ENCODE data around the gene ICE1.
"Not testable (repeated sequence)": the region's sequence is repeated elsewhere in the genome, so short reads cannot be mapped to it uniquely, and the experiment has no call there.

ICE1 gene

DNA sequence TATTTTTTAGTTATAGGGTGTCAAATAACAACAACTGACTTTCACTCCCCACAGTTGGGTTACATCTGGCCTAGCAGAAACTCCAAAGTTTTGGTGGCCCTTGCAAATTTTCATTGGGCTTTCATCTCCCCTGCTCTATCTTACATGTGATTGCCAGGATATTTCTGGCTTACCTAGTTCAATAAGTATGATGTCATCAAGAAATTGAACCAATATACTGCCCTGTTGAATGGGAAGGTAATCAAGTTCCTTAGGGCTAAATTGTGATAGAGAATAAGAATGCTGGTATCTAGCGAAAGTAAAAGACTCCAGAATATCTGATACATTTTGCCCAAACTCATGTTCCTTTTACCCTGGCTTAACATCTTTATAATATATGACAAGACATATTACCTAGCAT, 17.0 kb upstream of the ICE1 start:
- DNase-seq, result no peak

GRCh38 chr5:5407924-5408323, 14.6 kb upstream of the ICE1 start:
- DNase-seq, result no peak

DNA sequence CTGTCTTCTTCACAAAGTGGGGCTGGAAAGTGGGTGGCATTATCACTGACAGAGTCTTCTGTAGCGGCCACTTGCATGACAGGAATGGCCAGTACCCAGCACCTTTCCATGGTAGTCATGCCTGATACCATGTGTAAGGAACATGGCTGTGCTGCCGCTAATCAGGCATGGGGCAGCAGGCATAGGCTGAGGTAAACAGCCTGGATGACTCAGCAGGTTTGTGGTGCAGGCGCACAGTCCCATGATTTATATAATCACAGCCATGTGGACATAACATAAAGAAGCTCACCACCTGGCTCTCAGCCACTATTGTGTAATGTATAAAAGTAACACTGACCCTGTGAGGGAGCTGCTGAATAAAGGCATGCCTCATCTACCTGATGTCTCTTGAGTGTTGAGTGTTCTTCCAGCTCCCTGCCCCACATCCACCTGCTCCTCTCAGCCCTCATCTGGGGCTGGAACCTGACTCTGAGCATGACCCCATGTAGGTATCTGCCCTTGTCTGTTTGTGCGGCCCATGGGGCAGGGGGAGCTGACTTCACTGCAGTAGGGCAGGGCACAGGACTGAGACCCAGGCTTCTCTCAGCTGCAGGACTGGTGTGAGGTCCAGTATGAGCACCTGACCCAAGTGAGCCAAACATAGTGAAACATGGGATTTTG, 13.2 kb upstream of the ICE1 start:
- no peak for DNase-seq

GRCh38 chr5:5413856-5414255, 8.6 kb upstream of the ICE1 start:
- not testable (repeated sequence) for DNase-seq

DNA sequence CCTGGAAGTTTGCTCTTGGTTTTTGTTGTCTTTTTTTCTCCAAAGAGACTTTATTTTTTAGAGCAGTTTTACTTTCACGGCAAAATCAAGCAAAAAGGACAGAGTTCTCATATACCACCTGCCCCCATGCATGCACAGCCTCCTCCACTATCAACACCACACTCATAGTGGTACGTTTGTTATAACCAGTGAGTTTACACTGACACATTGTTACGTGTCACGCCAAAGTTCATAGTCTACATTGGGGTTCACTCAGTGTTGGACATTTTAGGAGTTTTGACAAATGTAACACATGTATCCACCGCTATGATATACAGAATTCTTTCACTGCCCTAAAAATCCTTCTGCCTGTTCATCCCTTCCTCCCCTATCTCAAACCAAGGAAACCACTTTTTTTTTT, 7.5 kb upstream of the ICE1 start:
- no peak for DNase-seq

GRCh38 chr5:5416733-5417132, 5.7 kb upstream of the ICE1 start:
- no peak for DNase-seq

GRCh38 chr5:5418006-5418405, 4.5 kb upstream of the ICE1 start:
- no peak for DNase-seq

GRCh38 chr5:5418764-5419163, 3.7 kb upstream of the ICE1 start:
- peak; percentile 52 for DNase-seq

GRCh38 chr5:5419291-5420210, 2.9 kb upstream of the ICE1 start:
- DNase-seq, result peak; percentile 74

DNA sequence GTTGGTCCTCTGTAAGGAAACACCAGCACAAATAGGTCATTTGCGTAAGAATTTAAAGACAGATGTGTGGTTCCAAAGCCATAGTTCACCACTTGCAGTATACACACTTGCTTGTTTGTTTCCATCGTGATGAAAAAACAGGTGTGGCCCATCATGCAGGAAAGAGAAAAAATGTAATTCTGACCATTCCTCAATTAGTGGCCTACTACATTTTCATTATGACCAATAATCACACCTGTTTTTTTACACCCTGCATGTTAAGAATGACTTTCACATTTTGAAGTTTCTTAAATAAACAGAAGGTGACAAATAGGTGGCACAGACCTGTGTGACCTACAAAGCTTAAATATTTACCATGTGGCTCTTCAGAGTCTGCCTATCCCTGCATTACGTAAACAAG, 2.2 kb upstream of the ICE1 start:
- no peak for DNase-seq

DNA sequence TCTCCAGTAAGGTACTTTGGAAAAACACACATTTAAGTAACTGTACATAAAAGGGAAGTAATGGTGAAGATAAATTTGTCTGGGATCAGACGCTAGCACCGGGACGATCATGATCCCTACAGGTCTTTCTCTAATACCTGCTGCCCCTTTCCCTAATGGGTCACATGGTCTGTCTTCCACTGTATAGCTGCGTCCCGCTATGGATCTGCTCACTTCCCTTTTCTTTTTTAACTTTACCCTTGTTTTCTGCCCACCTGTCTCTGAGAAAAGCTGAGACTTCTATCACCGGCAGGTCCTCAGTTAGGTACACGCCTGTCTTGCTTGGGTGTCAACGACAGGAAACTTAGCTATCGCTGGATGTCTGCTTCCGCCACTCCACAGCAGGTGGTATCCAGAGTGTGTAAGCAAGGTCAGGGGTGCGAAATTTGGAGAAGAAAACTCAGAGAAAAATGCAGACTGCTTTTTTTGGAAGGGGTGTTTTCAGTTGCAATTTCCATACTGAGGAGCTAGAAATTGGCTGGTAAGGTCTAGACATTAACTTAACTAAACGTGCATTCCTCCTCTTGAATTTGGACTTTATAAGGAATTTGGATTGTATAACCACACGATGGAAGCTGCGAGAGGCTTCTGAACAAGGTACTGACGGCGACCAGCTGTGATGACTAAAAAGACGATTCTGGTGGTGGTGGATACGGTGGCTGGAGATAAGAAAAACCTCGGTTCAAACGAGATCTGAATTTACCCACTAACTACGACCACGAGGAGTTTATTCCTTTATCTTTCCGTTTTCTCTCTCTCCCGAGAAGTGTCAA, 1.1 kb upstream of the ICE1 start:
- no peak for DNase-seq

DNA sequence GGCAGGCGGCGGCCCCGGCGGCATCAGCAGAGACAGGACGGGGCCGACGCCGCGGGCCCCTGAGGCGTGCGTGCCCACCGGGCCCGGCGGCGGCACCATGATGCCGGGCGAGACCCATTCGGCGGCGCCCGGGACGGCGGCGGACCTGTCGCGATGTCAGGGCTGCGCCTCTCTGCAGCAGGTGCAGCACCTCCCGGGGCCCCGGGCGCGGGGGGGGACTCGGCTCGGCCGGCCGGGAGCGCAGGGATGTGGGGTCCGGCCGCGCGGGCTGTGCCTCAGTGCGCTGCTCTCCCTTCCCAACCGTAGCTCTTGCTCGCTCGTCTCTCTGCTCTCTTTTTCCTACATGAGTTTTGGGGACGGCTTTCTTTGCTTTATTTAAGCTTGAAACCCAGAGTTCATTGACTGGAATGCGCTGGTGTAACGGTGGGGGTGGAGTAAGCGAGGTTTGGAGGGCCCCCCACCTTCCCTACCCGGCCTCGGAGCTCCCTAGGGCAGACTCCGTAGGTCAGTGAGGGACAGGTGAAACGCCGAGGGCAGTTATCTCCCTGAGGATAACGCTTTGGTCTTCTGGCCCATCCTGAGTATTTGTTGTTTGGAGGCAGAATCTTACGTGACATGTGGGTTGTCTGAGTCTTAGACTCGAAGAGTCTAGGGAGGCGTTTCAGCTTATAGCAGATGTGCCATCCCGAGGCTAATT, 490 bp downstream of the ICE1 start:
- no peak for DNase-seq

- no peak for DNase-seq
These were observed 1.1 kb downstream of the ICE1 start for GRCh38 chr5:5423586-5423985.

- no peak for DNase-seq
These were observed 2.3 kb downstream of the ICE1 start for GRCh38 chr5:5424736-5425135.

GRCh38 chr5:5430136-5430535, 7.7 kb downstream of the ICE1 start:
- DNase-seq, result no peak

DNA sequence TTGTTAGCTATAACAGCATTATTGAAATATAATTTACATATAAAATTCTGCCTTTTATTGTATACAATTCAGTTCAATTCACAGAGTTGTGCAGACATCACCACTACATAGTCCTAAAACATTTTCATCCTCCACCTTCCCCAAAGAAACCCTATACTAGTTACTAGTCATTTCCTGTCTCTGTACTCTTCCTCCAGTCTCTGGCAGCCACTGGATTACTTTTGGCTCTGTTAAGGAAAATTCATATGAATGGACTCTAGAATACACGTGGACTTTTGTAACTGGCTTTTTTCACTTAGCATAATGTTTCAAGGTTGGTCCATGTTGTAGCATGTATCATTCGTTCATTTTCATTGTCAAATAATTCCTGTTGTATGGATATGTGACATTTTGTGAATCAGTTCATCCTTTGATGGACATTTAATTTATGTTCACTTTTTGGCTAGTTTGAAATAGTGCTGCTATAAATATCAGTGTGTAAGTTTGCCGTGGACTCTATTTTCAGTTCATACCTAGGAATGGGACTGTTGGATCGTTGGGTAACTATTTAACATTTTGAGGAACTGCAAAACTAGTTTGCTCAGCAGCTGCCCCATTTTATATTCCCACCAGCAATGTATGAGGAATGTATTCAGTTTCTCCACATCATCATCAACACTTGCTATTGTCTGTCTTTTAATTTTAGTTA, 9.7 kb downstream of the ICE1 start:
- no peak for DNase-seq

- no peak for DNase-seq
These were observed 13.8 kb downstream of the ICE1 start for GRCh38 chr5:5436203-5436760.

DNA sequence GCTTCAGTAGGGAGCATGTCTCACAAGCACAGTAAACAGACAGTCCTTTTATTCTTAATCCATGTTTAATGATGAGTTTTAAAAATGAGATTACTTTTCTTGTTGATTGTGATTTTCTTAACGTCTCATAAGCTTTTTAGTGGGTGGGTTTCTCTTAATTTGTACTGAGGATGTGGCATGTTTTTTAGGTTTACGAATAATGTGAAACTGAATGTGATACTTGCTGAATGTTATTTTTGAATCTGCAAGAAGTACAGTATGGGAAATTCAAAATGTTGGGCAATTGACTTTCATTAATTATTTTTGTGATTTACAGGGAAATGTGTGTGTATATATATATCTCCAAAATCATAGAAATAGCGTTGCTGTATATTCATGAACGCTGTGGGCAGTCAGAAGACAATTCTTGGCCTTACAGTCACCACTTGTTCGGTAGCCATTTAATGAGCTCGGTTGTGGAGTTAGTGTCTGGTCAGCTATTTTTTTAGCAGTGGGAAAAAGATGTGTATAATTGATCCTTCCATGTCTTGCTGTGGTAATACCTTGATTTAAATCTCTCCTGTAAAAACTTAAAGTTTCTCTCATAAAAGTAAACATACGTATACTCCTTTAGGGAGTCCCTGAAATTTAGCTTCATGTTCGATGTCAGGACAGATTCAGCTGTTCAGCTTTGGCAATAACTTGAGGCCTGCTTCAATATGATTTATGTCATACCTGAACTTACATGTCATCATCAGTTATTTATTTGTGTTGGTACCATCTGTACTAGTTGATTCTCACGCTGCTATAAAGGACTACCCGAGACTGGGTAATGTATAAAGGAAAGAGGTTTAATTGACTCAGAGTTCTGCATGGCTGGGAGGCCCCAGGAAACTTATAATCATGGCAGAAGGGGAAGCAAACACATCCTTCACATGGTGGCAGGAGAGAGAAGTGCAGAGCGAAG, 15.0 kb downstream of the ICE1 start:
- DNase-seq, result no peak

- no peak for DNase-seq
These were observed 29.4 kb downstream of the ICE1 start for GRCh38 chr5:5451863-5452262.

GRCh38 chr5:5453131-5453530, 30.7 kb downstream of the ICE1 start:
- no peak for DNase-seq

GRCh38 chr5:5454391-5454790, 31.9 kb downstream of the ICE1 start:
- DNase-seq, result peak; percentile 20

Measured in DMS153 (cell line).